ENCODE results near the gene SLC32A1. TPM values are rescaled to one million over a fixed set of nuclear protein-coding genes. Genes with fewer than 3 reads are reported as not detected.

SLC32A1 gene
- total and polyA plus RNA-seq, 2 of the 13 experiments (the other 11 are each of a cell fraction or from before 2014, with no cell fraction given) = not detected

DNA sequence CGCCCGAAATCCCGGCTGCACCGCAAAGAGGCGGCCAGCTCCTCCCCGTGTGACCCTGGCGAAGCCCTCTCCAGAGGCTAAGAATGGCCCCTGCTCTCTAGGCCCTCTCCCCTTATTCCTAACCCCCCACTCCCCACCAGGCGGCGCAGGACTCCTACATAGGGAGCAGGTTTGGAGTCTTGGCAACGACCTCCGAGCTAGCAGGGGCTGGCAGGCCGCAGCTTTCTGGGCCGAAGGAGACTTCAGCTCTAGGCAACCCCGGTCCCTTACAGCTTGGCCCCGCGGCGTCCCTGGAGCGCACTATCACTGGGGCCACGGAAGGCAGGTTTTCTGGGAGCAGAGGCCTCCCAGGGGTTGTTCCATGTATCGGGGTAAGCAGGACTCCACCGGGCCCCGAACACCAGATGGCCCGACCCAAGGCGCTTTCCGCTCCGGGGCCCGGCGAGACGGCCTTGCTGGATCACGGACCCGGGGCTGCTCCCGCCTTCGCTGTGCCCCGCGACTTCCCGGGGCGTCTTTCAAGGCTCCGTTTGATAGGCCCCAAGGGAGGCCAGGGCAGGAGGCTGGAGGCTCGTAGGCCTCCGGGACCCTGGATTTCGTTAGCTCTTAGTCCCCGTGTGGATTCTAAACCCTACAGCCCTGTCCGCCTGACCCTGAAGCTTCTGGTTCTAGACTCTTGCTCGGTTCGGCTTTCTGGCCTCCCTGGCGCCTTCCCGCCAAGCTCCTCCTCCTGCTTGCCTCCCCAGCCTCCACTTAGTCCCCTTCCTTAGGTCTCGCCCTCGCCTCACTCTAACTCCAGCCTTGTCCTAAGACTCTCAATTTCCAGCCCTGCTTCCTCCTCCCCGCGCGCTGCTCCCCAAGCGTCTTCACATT lies 1.9 kb downstream of the SLC32A1 start (continued):
- no peak for TF ChIP-seq NBN (conservative IDR thresholded peaks at IDR 0.05)
- 0 out of 2 replicates have a peak, but pooled peaks have one; percentile 14 for TF ChIP-seq ZNF331 (CRISPR knock-in tag; IDR thresholded peaks at IDR 0.05)
- no peak for TF ChIP-seq KDM5B (CRISPR knock-in tag; IDR thresholded peaks at IDR 0.05; ENCODE audit: borderline replicate concordance)
- no peak for TF ChIP-seq SATB2 (CRISPR knock-in tag; IDR thresholded peaks at IDR 0.05)
- TF ChIP-seq, protein P1, sequence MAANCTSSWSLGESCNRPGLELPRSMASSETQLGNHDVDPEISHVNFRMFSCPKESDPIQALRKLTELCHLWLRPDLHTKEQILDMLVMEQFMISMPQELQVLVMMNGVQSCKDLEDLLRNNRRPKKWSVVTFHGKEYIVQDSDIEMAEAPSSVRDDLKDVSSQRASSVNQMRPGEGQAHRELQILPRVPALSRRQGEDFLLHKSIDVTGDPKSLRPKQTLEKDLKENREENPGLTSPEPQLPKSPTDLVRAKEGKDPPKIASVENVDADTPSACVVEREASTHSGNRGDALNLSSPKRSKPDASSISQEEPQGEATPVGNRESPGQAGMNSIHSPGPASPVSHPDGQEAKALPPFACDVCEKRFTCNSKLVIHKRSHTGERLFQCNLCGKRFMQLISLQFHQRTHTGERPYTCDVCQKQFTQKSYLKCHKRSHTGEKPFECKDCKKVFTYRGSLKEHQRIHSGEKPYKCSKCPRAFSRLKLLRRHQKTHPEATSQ (CRISPR knock-in tag; IDR thresholded peaks at IDR 0.05; ENCODE audit: borderline replicate concordance) = no peak
- TF ChIP-seq KDM6A (CRISPR knock-in tag; IDR thresholded peaks at IDR 0.05; ENCODE audit: low read depth) = no peak
- TF ChIP-seq, protein P2, sequence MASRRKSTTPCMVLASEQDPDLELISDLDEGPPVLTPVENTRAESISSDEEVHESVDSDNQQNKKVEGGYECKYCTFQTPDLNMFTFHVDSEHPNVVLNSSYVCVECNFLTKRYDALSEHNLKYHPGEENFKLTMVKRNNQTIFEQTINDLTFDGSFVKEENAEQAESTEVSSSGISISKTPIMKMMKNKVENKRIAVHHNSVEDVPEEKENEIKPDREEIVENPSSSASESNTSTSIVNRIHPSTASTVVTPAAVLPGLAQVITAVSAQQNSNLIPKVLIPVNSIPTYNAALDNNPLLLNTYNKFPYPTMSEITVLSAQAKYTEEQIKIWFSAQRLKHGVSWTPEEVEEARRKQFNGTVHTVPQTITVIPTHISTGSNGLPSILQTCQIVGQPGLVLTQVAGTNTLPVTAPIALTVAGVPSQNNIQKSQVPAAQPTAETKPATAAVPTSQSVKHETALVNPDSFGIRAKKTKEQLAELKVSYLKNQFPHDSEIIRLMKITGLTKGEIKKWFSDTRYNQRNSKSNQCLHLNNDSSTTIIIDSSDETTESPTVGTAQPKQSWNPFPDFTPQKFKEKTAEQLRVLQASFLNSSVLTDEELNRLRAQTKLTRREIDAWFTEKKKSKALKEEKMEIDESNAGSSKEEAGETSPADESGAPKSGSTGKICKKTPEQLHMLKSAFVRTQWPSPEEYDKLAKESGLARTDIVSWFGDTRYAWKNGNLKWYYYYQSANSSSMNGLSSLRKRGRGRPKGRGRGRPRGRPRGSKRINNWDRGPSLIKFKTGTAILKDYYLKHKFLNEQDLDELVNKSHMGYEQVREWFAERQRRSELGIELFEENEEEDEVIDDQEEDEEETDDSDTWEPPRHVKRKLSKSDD (CRISPR knock-in tag; IDR thresholded peaks at IDR 0.05; ENCODE audit: low read depth) = no peak
- TF ChIP-seq ZFYVE20 (CRISPR knock-in tag; IDR thresholded peaks at IDR 0.05; ENCODE audit: borderline replicate concordance, low read depth) = no peak
- no peak for TF ChIP-seq SMAD1 (CRISPR knock-in tag; IDR thresholded peaks at IDR 0.05; ENCODE audit: borderline replicate concordance, low read depth)
- TF ChIP-seq FOXC1 (CRISPR knock-in tag; IDR thresholded peaks at IDR 0.05; ENCODE audit: borderline replicate concordance) = no peak
- TF ChIP-seq, protein P3, sequence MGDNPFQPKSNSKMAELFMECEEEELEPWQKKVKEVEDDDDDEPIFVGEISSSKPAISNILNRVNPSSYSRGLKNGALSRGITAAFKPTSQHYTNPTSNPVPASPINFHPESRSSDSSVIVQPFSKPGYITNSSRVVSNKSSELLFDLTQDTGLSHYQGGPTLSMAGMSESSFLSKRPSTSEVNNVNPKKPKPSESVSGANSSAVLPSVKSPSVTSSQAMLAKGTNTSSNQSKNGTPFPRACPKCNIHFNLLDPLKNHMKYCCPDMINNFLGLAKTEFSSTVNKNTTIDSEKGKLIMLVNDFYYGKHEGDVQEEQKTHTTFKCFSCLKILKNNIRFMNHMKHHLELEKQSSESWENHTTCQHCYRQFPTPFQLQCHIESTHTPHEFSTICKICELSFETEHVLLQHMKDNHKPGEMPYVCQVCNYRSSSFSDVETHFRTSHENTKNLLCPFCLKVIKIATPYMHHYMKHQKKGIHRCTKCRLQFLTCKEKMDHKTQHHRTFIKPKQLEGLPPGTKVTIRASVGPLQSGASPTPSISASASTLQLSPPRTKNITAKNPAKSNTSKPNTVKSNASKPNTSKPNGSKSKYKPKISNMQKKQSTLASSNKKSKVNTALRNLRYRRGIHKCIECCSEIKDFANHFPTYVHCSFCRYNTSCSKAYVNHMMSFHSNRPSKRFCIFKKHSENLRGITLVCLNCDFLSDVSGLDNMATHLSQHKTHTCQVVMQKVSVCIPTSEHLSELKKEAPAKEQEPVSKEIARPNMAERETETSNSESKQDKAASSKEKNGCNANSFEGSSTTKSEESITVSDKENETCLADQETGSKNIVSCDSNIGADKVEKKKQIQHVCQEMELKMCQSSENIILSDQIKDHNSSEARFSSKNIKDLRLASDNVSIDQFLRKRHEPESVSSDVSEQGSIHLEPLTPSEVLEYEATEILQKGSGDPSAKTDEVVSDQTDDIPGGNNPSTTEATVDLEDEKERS (CRISPR knock-in tag; IDR thresholded peaks at IDR 0.05) = no peak
- no peak for TF ChIP-seq TGIF2 (CRISPR knock-in tag; IDR thresholded peaks at IDR 0.05)
- TF ChIP-seq KAT8 (CRISPR knock-in tag; IDR thresholded peaks at IDR 0.05) = no peak
- TF ChIP-seq ZNF720 (CRISPR knock-in tag; IDR thresholded peaks at IDR 0.05) = no peak
- TF ChIP-seq EHMT2 (IDR thresholded peaks at IDR 0.05; ENCODE audit: borderline replicate concordance, low read depth, low read length) = no peak
- TF ChIP-seq HNF4A (CRISPR knock-in tag; IDR thresholded peaks at IDR 0.05) = no peak
- TF ChIP-seq, protein P4, sequence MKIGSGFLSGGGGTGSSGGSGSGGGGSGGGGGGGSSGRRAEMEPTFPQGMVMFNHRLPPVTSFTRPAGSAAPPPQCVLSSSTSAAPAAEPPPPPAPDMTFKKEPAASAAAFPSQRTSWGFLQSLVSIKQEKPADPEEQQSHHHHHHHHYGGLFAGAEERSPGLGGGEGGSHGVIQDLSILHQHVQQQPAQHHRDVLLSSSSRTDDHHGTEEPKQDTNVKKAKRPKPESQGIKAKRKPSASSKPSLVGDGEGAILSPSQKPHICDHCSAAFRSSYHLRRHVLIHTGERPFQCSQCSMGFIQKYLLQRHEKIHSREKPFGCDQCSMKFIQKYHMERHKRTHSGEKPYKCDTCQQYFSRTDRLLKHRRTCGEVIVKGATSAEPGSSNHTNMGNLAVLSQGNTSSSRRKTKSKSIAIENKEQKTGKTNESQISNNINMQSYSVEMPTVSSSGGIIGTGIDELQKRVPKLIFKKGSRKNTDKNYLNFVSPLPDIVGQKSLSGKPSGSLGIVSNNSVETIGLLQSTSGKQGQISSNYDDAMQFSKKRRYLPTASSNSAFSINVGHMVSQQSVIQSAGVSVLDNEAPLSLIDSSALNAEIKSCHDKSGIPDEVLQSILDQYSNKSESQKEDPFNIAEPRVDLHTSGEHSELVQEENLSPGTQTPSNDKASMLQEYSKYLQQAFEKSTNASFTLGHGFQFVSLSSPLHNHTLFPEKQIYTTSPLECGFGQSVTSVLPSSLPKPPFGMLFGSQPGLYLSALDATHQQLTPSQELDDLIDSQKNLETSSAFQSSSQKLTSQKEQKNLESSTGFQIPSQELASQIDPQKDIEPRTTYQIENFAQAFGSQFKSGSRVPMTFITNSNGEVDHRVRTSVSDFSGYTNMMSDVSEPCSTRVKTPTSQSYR (CRISPR knock-in tag; IDR thresholded peaks at IDR 0.05; ENCODE audit: borderline replicate concordance) = no peak
